B cell (primary cell): ENCODE data around the gene EGLN2. TPM values are rescaled to one million over a fixed set of nuclear protein-coding genes. Genes with fewer than 3 reads are reported as not detected.
"Not testable (repeated sequence)": the region's sequence is repeated elsewhere in the genome, so short reads cannot be mapped to it uniquely, and the experiment has no call there.

Experiments used
- ATAC-seq: fragments of 200-7000 bp; cut with Tn5 transposase; one replicate; pipeline ENCODE4 v1.10.0; 2021; ENCODE audit warnings: low read depth, mild to moderate bottlenecking, moderate number of reproducible peaks, moderate library complexity
- CTCF ChIA-PET: fragments of 350-600 bp; sonication (Branson Sonifier 250); formaldehyde crosslinking; loops from one replicate; lab custom pipeline; 2021; ENCODE audit warnings: antibody characterized with exemption, inconsistent platforms; lab: Charles Lee
- POLR2A ChIA-PET: fragments of 350-600 bp; sonication (Branson Sonifier 250); formaldehyde crosslinking; loops from one replicate; lab custom pipeline; 2021; ENCODE audit warnings: antibody characterized with exemption; lab: Charles Lee
- DNase-seq: peaks from one replicate; pipeline ENCODE4 v3.0.0; 2013
- H2AFZ ChIP-seq: 2 replicates; pipeline ENCODE4 v1.6.1; 2012; ENCODE audit warnings: mild to moderate bottlenecking, low read depth, low read length; ENCODE audit not compliant: insufficient read depth, poor library complexity, severe bottlenecking
- H3K27ac ChIP-seq, 2 donors: 1 replicate in 1 of 2; 2 replicates in 1 of 2; pipeline ENCODE4 v1.5.1; 2012 to 2013; ENCODE audit warnings: low read length in 2 of 2, mild to moderate bottlenecking in 2 of 2, moderate library complexity in 1 of 2
- H3K27me3 ChIP-seq, 4 experiments: fragments of 200-600 bp in 1 of 4; sonication (generic) in 1 of 4; replicated peaks in 1 of 4; 1 replicate in 2 of 4; 2 replicates in 2 of 4; pipeline versions ENCODE4 v1.6.1 to v1.7.0; 2013 to 2016; ENCODE audit warnings: low read length in 3 of 4, mild to moderate bottlenecking in 2 of 4, mixed read lengths in 1 of 4, moderate library complexity in 1 of 4; ENCODE audit not compliant: insufficient read depth in 4 of 4, control insufficient read depth in 3 of 4; ENCODE audit errors: control extremely low read depth in 1 of 4
- H3K36me3 ChIP-seq, 2 experiments: replicated peaks in 1 of 2; 1 replicate in 1 of 2; 2 replicates in 1 of 2; pipeline versions ENCODE4 v1.6.1 to v1.7.1; 2013; ENCODE audit warnings: low read length in 1 of 2; ENCODE audit not compliant: insufficient read depth in 2 of 2, control insufficient read depth in 1 of 2; ENCODE audit errors: control extremely low read depth in 1 of 2, extremely low read depth in 1 of 2
- H3K4me1 ChIP-seq, 2 donors: fragments of 200-600 bp in 1 of 2; sonication (generic) in 1 of 2; 1 replicate in 1 of 2; 2 replicates in 1 of 2; pipeline versions ENCODE4 v1.5.1 to v1.6.1; 2013 to 2017; ENCODE audit warnings: low read length in 2 of 2; ENCODE audit not compliant: control insufficient read depth in 2 of 2, insufficient read depth in 2 of 2
- H3K4me2 ChIP-seq: replicated peaks from 2 replicates; pipeline ENCODE3; 2012; ENCODE audit warnings: mild to moderate bottlenecking, low read depth, low read length; ENCODE audit not compliant: poor library complexity, severe bottlenecking
- H3K4me3 ChIP-seq, 5 experiments: fragments of 200-600 bp in 1 of 5; sonication (generic) in 1 of 5; 1 replicate in 3 of 5; 2 replicates in 2 of 5; pipeline versions ENCODE4 v1.5.1 to v1.7.0; 2011 to 2016; ENCODE audit warnings: low read length in 4 of 5, mild to moderate bottlenecking in 4 of 5, low read depth in 2 of 5, control low read depth in 1 of 5, moderate library complexity in 1 of 5; ENCODE audit not compliant: insufficient read depth in 1 of 5; ENCODE audit errors: control extremely low read depth in 1 of 5, extremely low read depth in 1 of 5
- H3K79me2 ChIP-seq: fragments of 200-600 bp; sonication (generic); one replicate; pipeline ENCODE4 v1.6.0; 2016; ENCODE audit warnings: low read length; ENCODE audit not compliant: control insufficient read depth, insufficient read depth
- H3K9ac ChIP-seq: fragments of 200-600 bp; sonication (generic); 2 replicates; pipeline ENCODE4 v1.6.1; 2017; ENCODE audit warnings: mild to moderate bottlenecking, low read length, moderate library complexity
- H3K9me3 ChIP-seq, 3 donors: one replicate each; pipeline versions ENCODE4 v1.6.1 to v1.7.1; 2013; ENCODE audit warnings: low read length in 2 of 3; ENCODE audit not compliant: control insufficient read depth in 2 of 3, insufficient read depth in 1 of 3; ENCODE audit errors: control extremely low read depth in 1 of 3
- H4K20me1 ChIP-seq: 2 replicates; pipeline ENCODE4 v1.6.0; 2012; ENCODE audit warnings: mild to moderate bottlenecking, low read length; ENCODE audit not compliant: insufficient read depth, control insufficient read depth, poor library complexity, severe bottlenecking
- H3K27ac Mint-ChIP-seq: one replicate; pipeline ENCODE4 v1.8.0; 2021; ENCODE audit warnings: mixed read lengths
- H3K27me3 Mint-ChIP-seq: one replicate; pipeline ENCODE4 v1.8.0; 2021; ENCODE audit warnings: mixed read lengths
- H3K4me1 Mint-ChIP-seq: one replicate; pipeline ENCODE4 v1.8.0; 2021; ENCODE audit warnings: mixed read lengths
- H3K4me3 Mint-ChIP-seq: one replicate; pipeline ENCODE4 v1.8.0; 2021; ENCODE audit warnings: mixed read lengths
- H3K9me3 Mint-ChIP-seq: one replicate; pipeline ENCODE4 v1.8.0; 2022; ENCODE audit warnings: mixed read lengths; ENCODE audit not compliant: insufficient read depth
- EZH2 ChIP-seq: IDR thresholded peaks from 2 replicates; pipeline ENCODE4 v1.6.1; 2012; ENCODE audit warnings: borderline replicate concordance, low read depth, mild to moderate bottlenecking, moderate library complexity, low read length; ENCODE audit not compliant: insufficient read depth, poor library complexity, severe bottlenecking
- WGBS: methylation state at CpG from one replicate; pipeline ENCODE4 v1.1.5; 2013; ENCODE audit warnings: missing lambda C conversion rate; ENCODE audit not compliant: insufficient coverage; 5-methylcytosine and 5-hydroxymethylcytosine counted together
- intact Hi-C: fragments of 100-400 bp; cut with micrococcal nuclease; formaldehyde crosslinking; loops from one replicate; pipeline ENCODE4 v1.10.0; 2022
- polyA plus RNA-seq: library from polyadenylated mRNA; depleted of rRNA; stranded (reverse); fragments of >200 nt; gene quantifications from 2 replicates; pipeline ENCODE4 v1.2.3, GENCODE V29; 2012
- total RNA-seq, 2 donors: library from RNA; stranded (reverse); fragments of 120-200 nt in 1 of 2; gene quantifications; 1 replicate in 1 of 2; 2 replicates in 1 of 2; pipeline versions ENCODE4 v1.2.3 to v1.2.4, GENCODE V29; 2013 to 2022
- TF ChIP-seq, protein P1 (sequence below): fragments of 200-600 bp; IDR thresholded peaks from one replicate; pipeline ENCODE4 v1.8.0; 2022; ENCODE audit warnings: antibody characterized with exemption, mild to moderate bottlenecking

EGLN2 gene
- total and polyA plus RNA-seq, 2 donors (not counting 1 experiment from before 2014, with no cell fraction given) = 130 to 178 TPM

DNA sequence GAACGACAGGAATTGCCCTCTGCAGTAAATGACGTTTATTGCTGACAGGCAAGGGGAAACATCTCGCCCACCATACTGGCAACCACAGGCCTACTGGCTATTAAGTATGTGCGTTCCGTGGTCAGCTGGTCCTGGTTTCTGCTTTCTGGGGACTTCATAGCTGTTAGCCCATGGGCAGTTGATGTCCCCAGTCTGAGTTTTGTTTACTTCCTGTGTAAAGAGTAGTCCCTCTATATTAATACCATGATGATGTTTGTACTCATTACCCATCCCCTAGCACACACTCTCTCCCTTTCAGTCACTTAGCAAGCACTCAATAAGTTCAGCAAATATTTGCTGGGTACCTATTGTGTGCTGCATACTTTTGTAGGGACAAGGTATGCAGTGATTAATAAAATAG lies 30.1 kb upstream of the EGLN2 start:
- Histone ChIP-seq H3K4me3 (no peak overlapping the region), H3K4me1 (peaks cover 9 to 15% of the 10 kb centered on the region in 2 donors), H3K4me2 (no peak overlapping the region), H2AFZ (no peak overlapping the region), H3K9ac (no peak overlapping the region), H3K79me2 (no peaks in the 10 kb centered on the region), H3K27me3 (no peaks in the 10 kb centered on the region), H4K20me1 (peaks cover 7% of the 10 kb centered on the region), H3K36me3 (peaks cover 0 to 26% of the 10 kb centered on the region in 2 experiments), H3K27ac (no peak overlapping the region), H3K9me3 (peaks cover 0 to 15% (median 0%) of the 10 kb centered on the region in 3 donors)
- intact Hi-C loops = no loop called here
- ATAC-seq (no peak), DNase-seq (no peak)
- no peak for TF ChIP-seq EZH2
- TF ChIP-seq, protein P1, sequence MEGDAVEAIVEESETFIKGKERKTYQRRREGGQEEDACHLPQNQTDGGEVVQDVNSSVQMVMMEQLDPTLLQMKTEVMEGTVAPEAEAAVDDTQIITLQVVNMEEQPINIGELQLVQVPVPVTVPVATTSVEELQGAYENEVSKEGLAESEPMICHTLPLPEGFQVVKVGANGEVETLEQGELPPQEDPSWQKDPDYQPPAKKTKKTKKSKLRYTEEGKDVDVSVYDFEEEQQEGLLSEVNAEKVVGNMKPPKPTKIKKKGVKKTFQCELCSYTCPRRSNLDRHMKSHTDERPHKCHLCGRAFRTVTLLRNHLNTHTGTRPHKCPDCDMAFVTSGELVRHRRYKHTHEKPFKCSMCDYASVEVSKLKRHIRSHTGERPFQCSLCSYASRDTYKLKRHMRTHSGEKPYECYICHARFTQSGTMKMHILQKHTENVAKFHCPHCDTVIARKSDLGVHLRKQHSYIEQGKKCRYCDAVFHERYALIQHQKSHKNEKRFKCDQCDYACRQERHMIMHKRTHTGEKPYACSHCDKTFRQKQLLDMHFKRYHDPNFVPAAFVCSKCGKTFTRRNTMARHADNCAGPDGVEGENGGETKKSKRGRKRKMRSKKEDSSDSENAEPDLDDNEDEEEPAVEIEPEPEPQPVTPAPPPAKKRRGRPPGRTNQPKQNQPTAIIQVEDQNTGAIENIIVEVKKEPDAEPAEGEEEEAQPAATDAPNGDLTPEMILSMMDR = no peak
- H3K9me3 Mint-ChIP-seq = no peaks in the 10 kb centered on the region
- no peaks in the 10 kb centered on the region for H3K27me3 Mint-ChIP-seq
- ChIA-PET POLR2A (no interaction called here), CTCF (no interaction called here)
- H3K27ac Mint-ChIP-seq = no peak overlapping the region
- H3K4me3 Mint-ChIP-seq = no peak overlapping the region
- WGBS = 91% methylated on average over 5 of the region's 5 CpGs
- H3K4me1 Mint-ChIP-seq = peaks cover 10% of the 10 kb centered on the region

DNA sequence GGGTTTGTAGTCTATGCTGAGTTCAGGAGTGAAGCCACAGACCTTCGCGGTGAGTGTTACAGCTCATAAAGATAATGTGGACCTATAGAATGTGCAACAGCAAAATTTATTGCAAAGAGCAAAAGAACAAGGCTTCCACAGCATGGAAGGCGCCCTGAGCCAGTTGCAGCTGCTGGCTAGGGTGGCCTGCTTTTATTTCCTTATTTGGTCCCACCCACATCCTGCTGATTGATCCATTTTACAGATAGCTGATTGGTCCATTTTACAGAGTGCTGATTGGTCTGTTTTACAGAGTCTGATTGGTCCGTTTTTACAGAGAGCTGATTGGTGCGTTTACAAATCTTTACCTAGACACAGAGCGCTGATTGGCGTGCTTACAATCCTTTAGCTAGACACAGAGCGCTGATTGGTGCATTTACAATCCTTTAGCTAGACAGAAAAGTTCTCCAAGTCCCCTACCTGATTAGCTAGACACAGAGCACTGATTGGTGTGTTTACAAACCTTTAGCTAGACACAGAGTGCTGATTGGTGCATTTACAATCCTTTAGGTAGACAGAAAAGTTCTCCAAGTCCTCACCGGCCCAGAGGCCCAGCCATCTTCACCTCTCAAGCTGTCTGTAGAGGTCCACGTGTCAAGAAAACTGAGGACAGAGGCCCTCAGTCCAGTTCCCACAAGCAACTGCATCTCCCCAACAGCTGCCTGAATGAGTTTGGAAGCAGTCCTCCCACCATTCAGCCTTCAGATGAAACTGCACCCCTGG lies 27.7 kb upstream of the EGLN2 start:
- Mint-ChIP-seq H3K27ac (peak overlapping the region; percentile 32), H3K4me1 (peaks cover 28% of the 10 kb centered on the region)
- ATAC-seq, H3K4me3 Mint-ChIP-seq, H3K36me3 ChIP-seq, H3K4me2 ChIP-seq, H3K9me3 Mint-ChIP-seq, DNase-seq, H3K4me3 ChIP-seq, H3K27me3 ChIP-seq, H2AFZ ChIP-seq, H3K27me3 Mint-ChIP-seq, H4K20me1 ChIP-seq, H3K27ac ChIP-seq, POLR2A ChIA-PET, intact Hi-C loops, H3K9ac ChIP-seq, H3K79me2 ChIP-seq: not testable (repeated sequence)
- Histone ChIP-seq H3K9me3 (peaks cover 0 to 15% (median 0%) of the 10 kb centered on the region in 3 donors), H3K4me1 (peaks cover 27 to 38% of the 10 kb centered on the region in 2 donors)
- CTCF ChIA-PET = interaction anchor here (1.2 kb wide), 1 partner anchor 13 kb away, joined by 3 read pairs; no protein-coding TSS in a partner anchor
- WGBS = 98% methylated on average over 8 of the region's 10 CpGs
